GM12878 (cell line): ENCODE data around the gene FANCM. TPM values are rescaled to one million over a fixed set of nuclear protein-coding genes. Genes with fewer than 3 reads are reported as not detected.

Experiments
- MTA3 ChIP-seq: IDR thresholded peaks from 2 replicates; pipeline ENCODE4 v1.6.1; 2012; ENCODE audit warnings: low read length, inconsistent platforms, borderline replicate concordance
- POU2F2 ChIP-seq: IDR thresholded peaks from 3 replicates; pipeline ENCODE4 v1.6.1; 2011; ENCODE audit warnings: low read depth, mild to moderate bottlenecking, low read length, borderline replicate concordance
- ZNF217 ChIP-seq: fragments of 450-650 bp; IDR thresholded peaks from 2 replicates; pipeline ENCODE4 v1.6.1; 2017; ENCODE audit warnings: antibody characterized with exemption, mild to moderate bottlenecking
- polyA plus RNA-seq, 11 experiments: library from polyadenylated mRNA; depleted of rRNA in 4 of 11; unstranded in 6 of 11; stranded (reverse) in 5 of 11; fragments of >200 nt; fragmentation: Nextera tagmentation in 4 of 11; fragmentation: Illumina TruSeq in 1 of 11; extraction: Ambion mirVana in 4 of 11; extraction: Trizol in 1 of 11; gene quantifications; 1 replicate in 1 of 11; 2 replicates in 10 of 11; pipeline versions ENCODE4 v1.2.1 to v1.2.3, GENCODE V29; 2011 to 2016; ENCODE audit warnings: inconsistent platforms in 2 of 11, missing spikeins in 2 of 11, low read depth in 1 of 11
- small RNA-seq: library from RNA; depleted of rRNA; stranded (forward); fragments of <200 nt; gene quantifications from one replicate; pipeline ENCODE3, GENCODE V24; 2014
- total RNA-seq, 4 experiments: library from RNA; depleted of rRNA in 3 of 4; stranded (reverse); fragments of >200 nt in 3 of 4; fragmentation: Illumina TruSeq in 1 of 4; extraction: Trizol in 1 of 4; gene quantifications; 2 replicates each; pipeline versions ENCODE4 v1.2.1 to v1.2.3, GENCODE V29; 2013 to 2021
- TF ChIP-seq, protein P1 (sequence below): fragments of 450-650 bp; IDR thresholded peaks from 2 replicates; pipeline ENCODE4 v1.6.1; 2016; ENCODE audit warnings: mild to moderate bottlenecking

FANCM gene
- total and polyA plus RNA-seq, 10 of the 15 experiments (the other 5 are each of a cell fraction or from before 2014, with no cell fraction given): 6.4 to 17.6 (median 10.6) TPM

DNA sequence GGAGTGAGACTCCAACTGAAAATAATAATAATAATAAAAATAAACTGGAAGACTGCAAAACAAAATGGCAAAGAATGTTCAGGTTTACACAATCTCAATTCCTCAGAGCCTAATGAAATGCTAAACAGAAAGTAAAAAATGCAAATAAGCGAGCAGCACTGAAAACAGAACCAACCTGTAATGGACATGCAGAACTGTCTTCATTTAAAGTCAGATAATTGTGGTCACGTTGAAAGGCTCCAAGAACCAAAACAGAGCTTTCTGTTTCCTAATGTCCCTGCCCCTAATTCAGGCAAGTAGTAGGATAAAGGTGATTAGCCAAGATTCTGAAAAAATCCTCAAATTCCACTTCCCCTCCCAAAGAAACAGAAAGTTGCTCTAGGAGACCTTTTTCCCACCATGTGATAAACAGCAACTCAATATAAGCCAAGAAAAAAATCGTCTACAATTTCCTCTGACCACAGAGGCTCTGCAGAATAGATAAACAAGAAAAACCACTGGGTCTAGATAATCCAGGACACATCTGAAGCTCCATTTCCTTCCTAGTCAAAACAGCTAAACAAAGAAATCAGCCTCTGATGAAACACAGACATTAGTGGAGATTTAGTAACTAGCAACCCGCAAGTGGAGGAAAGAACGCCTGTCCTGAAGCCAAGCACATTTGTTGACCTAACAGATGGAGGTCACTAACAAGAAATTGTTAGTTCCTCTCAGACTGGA, 114.3 kb downstream of the FANCM start (continued):
- TF ChIP-seq MTA3 (0 out of 2 replicates have a peak, but pooled peaks have one; percentile 50), ZNF217 (no peak), POU2F2 (peak; percentile 65; the same call in 1 of the 3 replicates)
- TF ChIP-seq, protein P1, sequence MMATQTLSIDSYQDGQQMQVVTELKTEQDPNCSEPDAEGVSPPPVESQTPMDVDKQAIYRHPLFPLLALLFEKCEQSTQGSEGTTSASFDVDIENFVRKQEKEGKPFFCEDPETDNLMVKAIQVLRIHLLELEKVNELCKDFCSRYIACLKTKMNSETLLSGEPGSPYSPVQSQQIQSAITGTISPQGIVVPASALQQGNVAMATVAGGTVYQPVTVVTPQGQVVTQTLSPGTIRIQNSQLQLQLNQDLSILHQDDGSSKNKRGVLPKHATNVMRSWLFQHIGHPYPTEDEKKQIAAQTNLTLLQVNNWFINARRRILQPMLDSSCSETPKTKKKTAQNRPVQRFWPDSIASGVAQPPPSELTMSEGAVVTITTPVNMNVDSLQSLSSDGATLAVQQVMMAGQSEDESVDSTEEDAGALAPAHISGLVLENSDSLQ: peak; percentile 56; the same call in 1 of the 2 replicates
- TF ChIP-seq, all 136 proteins: peak for 10

Small RNA genes lying within 50 kb of the gene (small RNA-seq; reads per million reads assigned to genes)
- gene RF00151: not detected
- 426 reads per million, percentile 99 among the genes with 10 or more reads in this experiment for gene SNORD127

Other genes with a start within 250 kb of the FANCM start
- gene KLHL28, start 174.0 kb upstream of the FANCM start, total RNA-seq (2014; rRNA removed): 4.0 and 4.5 TPM in 2 replicates
- 6.4 and 7.1 TPM in 2 replicates for gene KLHL28, start 174.0 kb upstream of the FANCM start, total RNA-seq (2014; rRNA removed; fragmentation: Illumina TruSeq; extraction: Trizol)
- gene KLHL28, start 174.0 kb upstream of the FANCM start, total RNA-seq (2021): 6.5 and 6.6 TPM in 2 replicates
- gene KLHL28, start 174.0 kb upstream of the FANCM start, polyA plus RNA-seq (2011; rRNA removed): 9.8 and 13.2 TPM in 2 replicates
- 5.5 and 6.1 TPM in 2 replicates for gene KLHL28, start 174.0 kb upstream of the FANCM start, polyA plus RNA-seq (2014; fragmentation: Illumina TruSeq; extraction: Trizol)
- 1 to 10 TPM; 4.3 to 9.3 TPM for gene KLHL28, start 174.0 kb upstream of the FANCM start, polyA plus RNA-seq (2014; fragmentation: Nextera tagmentation; extraction: Ambion mirVana)
- gene KLHL28, start 174.0 kb upstream of the FANCM start, polyA plus RNA-seq (2014; rRNA removed): 1.7 and 2.7 TPM in 2 replicates
- 1 to 10 TPM; 3.2 to 6.3 TPM for gene KLHL28, start 174.0 kb upstream of the FANCM start, polyA plus RNA-seq (2016; fragmentation: Nextera tagmentation; extraction: Ambion mirVana)
- 7.2 and 7.4 TPM in 2 replicates for gene TOGARAM1, start 173.7 kb upstream of the FANCM start, total RNA-seq (2014; rRNA removed)
- 10.6 and 11.4 TPM in 2 replicates for gene TOGARAM1, start 173.7 kb upstream of the FANCM start, total RNA-seq (2014; rRNA removed; fragmentation: Illumina TruSeq; extraction: Trizol)
- 5.9 and 7.7 TPM in 2 replicates for gene TOGARAM1, start 173.7 kb upstream of the FANCM start, total RNA-seq (2021)
- gene TOGARAM1, start 173.7 kb upstream of the FANCM start, polyA plus RNA-seq (2011; rRNA removed): 14.4 and 21.6 TPM in 2 replicates
- gene TOGARAM1, start 173.7 kb upstream of the FANCM start, polyA plus RNA-seq (2014; fragmentation: Illumina TruSeq; extraction: Trizol): 10.5 and 14.1 TPM in 2 replicates
- gene TOGARAM1, start 173.7 kb upstream of the FANCM start, polyA plus RNA-seq (2014; fragmentation: Nextera tagmentation; extraction: Ambion mirVana): 1 to 10 TPM; 2.1 to 2.6 TPM
- 3.7 and 4.3 TPM in 2 replicates for gene TOGARAM1, start 173.7 kb upstream of the FANCM start, polyA plus RNA-seq (2014; rRNA removed)
- 1 to 10 TPM; 7.2 to 7.6 TPM for gene TOGARAM1, start 173.7 kb upstream of the FANCM start, polyA plus RNA-seq (2016; fragmentation: Nextera tagmentation; extraction: Ambion mirVana)
- gene PRPF39, start 51.8 kb upstream of the FANCM start, total RNA-seq (2014; rRNA removed): 34.6 and 46.8 TPM in 2 replicates
- gene PRPF39, start 51.8 kb upstream of the FANCM start, total RNA-seq (2014; rRNA removed; fragmentation: Illumina TruSeq; extraction: Trizol): 41.0 and 43.8 TPM in 2 replicates
- gene PRPF39, start 51.8 kb upstream of the FANCM start, total RNA-seq (2021): 41.7 and 43.2 TPM in 2 replicates
- 91.7 and 114 TPM in 2 replicates for gene PRPF39, start 51.8 kb upstream of the FANCM start, polyA plus RNA-seq (2011; rRNA removed)
- 39.3 and 56.1 TPM in 2 replicates for gene PRPF39, start 51.8 kb upstream of the FANCM start, polyA plus RNA-seq (2014; fragmentation: Illumina TruSeq; extraction: Trizol)
- 10 to 100 TPM; 22.1 to 22.3 TPM for gene PRPF39, start 51.8 kb upstream of the FANCM start, polyA plus RNA-seq (2014; fragmentation: Nextera tagmentation; extraction: Ambion mirVana)
- gene PRPF39, start 51.8 kb upstream of the FANCM start, polyA plus RNA-seq (2014; rRNA removed): 43.7 and 43.8 TPM in 2 replicates
- 10 to 100 TPM; 32.7 to 33.7 TPM for gene PRPF39, start 51.8 kb upstream of the FANCM start, polyA plus RNA-seq (2016; fragmentation: Nextera tagmentation; extraction: Ambion mirVana)
- 65.4 and 67.2 TPM in 2 replicates for gene FKBP3, start 1.4 kb upstream of the FANCM start, total RNA-seq (2014; rRNA removed)
- gene FKBP3, start 1.4 kb upstream of the FANCM start, total RNA-seq (2014; rRNA removed; fragmentation: Illumina TruSeq; extraction: Trizol): 71.0 and 75.9 TPM in 2 replicates
- gene FKBP3, start 1.4 kb upstream of the FANCM start, total RNA-seq (2021): 78.7 and 82.0 TPM in 2 replicates
- gene FKBP3, start 1.4 kb upstream of the FANCM start, polyA plus RNA-seq (2011; rRNA removed): 83.1 and 148 TPM in 2 replicates
- gene FKBP3, start 1.4 kb upstream of the FANCM start, polyA plus RNA-seq (2014; fragmentation: Illumina TruSeq; extraction: Trizol): 141 and 149 TPM in 2 replicates
- gene FKBP3, start 1.4 kb upstream of the FANCM start, polyA plus RNA-seq (2014; fragmentation: Nextera tagmentation; extraction: Ambion mirVana): 100 to 1,000 TPM; 148 to 169 TPM
- gene FKBP3, start 1.4 kb upstream of the FANCM start, polyA plus RNA-seq (2014; rRNA removed): 87.9 and 116 TPM in 2 replicates
- gene FKBP3, start 1.4 kb upstream of the FANCM start, polyA plus RNA-seq (2016; fragmentation: Nextera tagmentation; extraction: Ambion mirVana): 100 to 1,000 TPM; 205 to 218 TPM
- 46.1 and 61.8 TPM in 2 replicates for gene MIS18BP1, start 117.3 kb downstream of the FANCM start, total RNA-seq (2014; rRNA removed)
- 79.9 and 88.0 TPM in 2 replicates for gene MIS18BP1, start 117.3 kb downstream of the FANCM start, total RNA-seq (2014; rRNA removed; fragmentation: Illumina TruSeq; extraction: Trizol)
- gene MIS18BP1, start 117.3 kb downstream of the FANCM start, total RNA-seq (2021): 42.8 and 47.2 TPM in 2 replicates
- 69.0 and 141 TPM in 2 replicates for gene MIS18BP1, start 117.3 kb downstream of the FANCM start, polyA plus RNA-seq (2011; rRNA removed)
- gene MIS18BP1, start 117.3 kb downstream of the FANCM start, polyA plus RNA-seq (2014; fragmentation: Illumina TruSeq; extraction: Trizol): 63.5 and 75.8 TPM in 2 replicates
- 10 to 100 TPM; 16.9 to 17.7 TPM for gene MIS18BP1, start 117.3 kb downstream of the FANCM start, polyA plus RNA-seq (2014; fragmentation: Nextera tagmentation; extraction: Ambion mirVana)
- gene MIS18BP1, start 117.3 kb downstream of the FANCM start, polyA plus RNA-seq (2014; rRNA removed): 32.9 and 50.4 TPM in 2 replicates
- 10 to 100 TPM; 81.5 to 88.9 TPM for gene MIS18BP1, start 117.3 kb downstream of the FANCM start, polyA plus RNA-seq (2016; fragmentation: Nextera tagmentation; extraction: Ambion mirVana)